Fibroblast of lung (primary cell): ENCODE results near the gene TMPRSS9. TPM values are rescaled to one million over a fixed set of nuclear protein-coding genes. Genes with fewer than 3 reads are reported as not detected.
A peak's percentile ranks its signal among the peaks of the same experiment; 100 is the strongest.

Experiments
- DNase-seq, 2 donors: peaks; one replicate each; pipeline versions ENCODE4 v3.0.0 to v3.0.0-alpha.2; 2010; ENCODE audit warnings: low read depth in 2 of 2
- H2AFZ ChIP-seq: 2 replicates; pipeline ENCODE4 v1.5.1; 2012; ENCODE audit warnings: low read length, control low read depth, inconsistent platforms
- H3K27ac ChIP-seq: 2 replicates; pipeline ENCODE4 v1.5.1; 2011; ENCODE audit warnings: low read length, control low read depth; ENCODE audit not compliant: insufficient read depth
- H3K27me3 ChIP-seq: 2 replicates; pipeline ENCODE4 v1.5.1; 2011; ENCODE audit warnings: mild to moderate bottlenecking, low read length; ENCODE audit not compliant: control insufficient read depth, insufficient read depth
- H3K36me3 ChIP-seq: 2 replicates; pipeline ENCODE4 v1.5.1; 2011; ENCODE audit warnings: low read length; ENCODE audit not compliant: control insufficient read depth, insufficient read depth
- H3K4me1 ChIP-seq: 2 replicates; pipeline ENCODE4 v1.5.1; 2011; ENCODE audit warnings: low read length; ENCODE audit not compliant: control insufficient read depth, insufficient read depth; ENCODE audit errors: extremely low read depth
- H3K4me2 ChIP-seq: 2 replicates; pipeline ENCODE4 v1.5.1; 2011; ENCODE audit warnings: low read length, control low read depth; ENCODE audit not compliant: insufficient read depth; ENCODE audit errors: extremely low read depth
- H3K4me3 ChIP-seq, 4 experiments: fragments of 200-600 bp in 1 of 4; sonication (generic) in 1 of 4; replicated peaks in 1 of 4; 2 replicates each; pipeline ENCODE4 v1.5.1; 2011 to 2016; ENCODE audit warnings: low read length in 4 of 4, low read depth in 3 of 4, mild to moderate bottlenecking in 3 of 4, control low read depth in 2 of 4, inconsistent platforms in 1 of 4, mixed read lengths in 1 of 4; ENCODE audit not compliant: insufficient read depth in 1 of 4; ENCODE audit errors: control extremely low read depth in 1 of 4
- H3K79me2 ChIP-seq: 2 replicates; pipeline ENCODE4 v1.5.1; 2012; ENCODE audit warnings: mild to moderate bottlenecking, low read length, inconsistent platforms; ENCODE audit not compliant: control insufficient read depth, insufficient read depth
- H3K9ac ChIP-seq: 2 replicates; pipeline ENCODE4 v1.5.1; 2011; ENCODE audit warnings: mild to moderate bottlenecking, low read length, control low read depth; ENCODE audit not compliant: insufficient read depth
- H3K9me3 ChIP-seq: 2 replicates; pipeline ENCODE4 v1.5.1; 2012; ENCODE audit warnings: low read depth, low read length; ENCODE audit not compliant: control insufficient read depth, insufficient read depth
- H4K20me1 ChIP-seq: 2 replicates; pipeline ENCODE4 v1.5.1; 2011; ENCODE audit warnings: low read length; ENCODE audit not compliant: control insufficient read depth, insufficient read depth; ENCODE audit errors: extremely low read depth
- CTCF ChIP-seq, 2 donors: IDR thresholded peaks in 1 of 2; conservative IDR thresholded peaks in 1 of 2; 1 replicate in 1 of 2; 2 replicates in 1 of 2; pipeline ENCODE4 v1.5.1; 2011 to 2012; ENCODE audit warnings: low read length in 2 of 2, control low read depth in 1 of 2, inconsistent platforms in 1 of 2, low read depth in 1 of 2, mild to moderate bottlenecking in 1 of 2
- EZH2 ChIP-seq: IDR thresholded peaks from 2 replicates; pipeline ENCODE4 v1.5.1; 2012; ENCODE audit warnings: low read length, control low read depth, mild to moderate bottlenecking; ENCODE audit errors: missing control alignments
- polyA plus RNA-seq, 2 donors: library from polyadenylated mRNA; depleted of rRNA in 1 of 2; stranded (reverse) in 1 of 2; unstranded in 1 of 2; fragments of >200 nt; gene quantifications; 2 replicates each; pipeline ENCODE4 v1.2.1, GENCODE V29; 2011 to 2012; ENCODE audit warnings: missing spikeins in 1 of 2
- total RNA-seq: library from RNA; depleted of rRNA; stranded (reverse); fragments of >200 nt; gene quantifications from 2 replicates; pipeline ENCODE4 v1.2.1, GENCODE V29; 2014

The TMPRSS9 gene
- total and polyA plus RNA-seq, 2 donors (not counting 1 experiment from before 2014, with no cell fraction given): not detected

DNA sequence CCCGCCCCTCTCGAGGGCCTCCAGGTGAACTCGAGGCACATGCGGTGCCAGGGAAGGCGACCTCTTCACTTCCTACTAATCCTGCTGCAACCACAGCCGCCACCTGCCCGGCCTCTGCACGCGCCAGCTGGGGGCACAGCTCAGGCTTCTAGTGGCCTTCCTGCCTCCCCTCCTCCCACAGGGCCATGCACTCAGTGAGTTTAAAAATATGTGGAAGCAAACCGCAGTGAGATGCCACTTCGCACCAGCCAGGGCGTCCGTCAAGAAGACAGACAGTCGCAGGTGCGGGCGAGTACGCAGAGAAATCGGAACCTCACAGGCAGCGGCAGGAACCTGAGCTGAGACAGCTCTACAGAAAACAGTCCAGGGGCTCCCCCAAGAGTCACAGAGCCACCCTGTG is 86.3 kb downstream of the TMPRSS9 start:
- peaks cover 17% of the 10 kb centered on the region for H3K36me3 ChIP-seq
- no peak for TF ChIP-seq CTCF (conservative IDR thresholded peaks at IDR 0.05 in 1 of 2, IDR thresholded peaks at IDR 0.05 in 1 of 2; ENCODE audit: low read depth in 1 of 2, low read length in 2 of 2)
- no peak for TF ChIP-seq EZH2
- H3K27me3 ChIP-seq: no peaks in the 10 kb centered on the region
- H3K79me2 ChIP-seq: peaks cover 77% of the 10 kb centered on the region
- no peaks in the 10 kb centered on the region for H3K9me3 ChIP-seq
- H3K27ac ChIP-seq: no peak overlapping the region
- no peak overlapping the region for H3K4me3 ChIP-seq
- no peak overlapping the region for H2AFZ ChIP-seq
- H4K20me1 ChIP-seq: no peaks in the 10 kb centered on the region
- H3K4me1 ChIP-seq: no peaks in the 10 kb centered on the region
- peak in 1 of 2 donors; percentile 10 for DNase-seq
- H3K4me2 ChIP-seq: no peak overlapping the region
- H3K9ac ChIP-seq: no peak overlapping the region

DNA sequence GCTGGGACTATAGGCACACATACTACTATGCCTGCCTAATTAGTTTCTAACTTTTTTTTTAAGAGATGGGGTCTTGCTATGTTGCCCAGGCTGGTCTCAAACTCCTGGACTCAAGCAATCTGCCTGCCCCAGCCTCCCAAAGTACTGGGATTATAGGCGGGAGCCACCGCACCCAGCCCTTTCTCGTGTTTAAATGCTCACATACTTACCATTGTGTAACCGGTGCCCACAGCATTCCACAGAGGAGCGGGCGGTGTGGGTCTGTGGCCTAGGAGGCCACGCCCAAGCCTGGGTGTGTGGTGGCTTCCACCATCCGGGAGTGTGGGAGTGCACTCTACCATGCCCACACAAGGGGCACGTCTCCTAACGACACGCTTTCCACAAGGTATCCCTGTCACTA is 89.0 kb downstream of the TMPRSS9 start:
- H3K4me3 ChIP-seq: no peak overlapping the region
- H4K20me1 ChIP-seq: no peaks in the 10 kb centered on the region
- no peaks in the 10 kb centered on the region for H3K9me3 ChIP-seq
- H3K27me3 ChIP-seq: no peaks in the 10 kb centered on the region
- DNase-seq: peak in 1 of 2 donors; percentile 32
- no peak overlapping the region for H3K27ac ChIP-seq
- H3K9ac ChIP-seq: no peak overlapping the region
- H3K79me2 ChIP-seq: peaks cover 82% of the 10 kb centered on the region
- no peak overlapping the region for H2AFZ ChIP-seq
- peaks cover 3% of the 10 kb centered on the region for H3K36me3 ChIP-seq
- no peak overlapping the region for H3K4me2 ChIP-seq
- TF ChIP-seq CTCF (conservative IDR thresholded peaks at IDR 0.05 in 1 of 2, IDR thresholded peaks at IDR 0.05 in 1 of 2; ENCODE audit: low read depth in 1 of 2, low read length in 2 of 2) (no peak), EZH2 (no peak)
- H3K4me1 ChIP-seq: no peaks in the 10 kb centered on the region

- Histone ChIP-seq H3K4me3 (no peak overlapping the region), H3K4me1 (no peaks in the 10 kb centered on the region), H3K27ac (no peak overlapping the region), H3K79me2 (peaks cover 90% of the 10 kb centered on the region), H4K20me1 (no peaks in the 10 kb centered on the region), H3K4me2 (no peak overlapping the region), H3K9ac (no peak overlapping the region), H3K36me3 (no peaks in the 10 kb centered on the region), H2AFZ (no peak overlapping the region), H3K27me3 (no peaks in the 10 kb centered on the region), H3K9me3 (no peaks in the 10 kb centered on the region)
- no peak for TF ChIP-seq CTCF (conservative IDR thresholded peaks at IDR 0.05 in 1 of 2, IDR thresholded peaks at IDR 0.05 in 1 of 2; ENCODE audit: low read depth in 1 of 2, low read length in 2 of 2)
- TF ChIP-seq EZH2: no peak
- DNase-seq: no peak
Observed at GRCh38 chr19:2451138-2451537, 91.1 kb downstream of the TMPRSS9 start.
